NOMO-1 treated with dmso at 0.1 percent for 144 hours (cell line): Measurements from ENCODE around the gene DLGAP1.

ENCODE experiments used
- DNase-seq: peaks from one replicate; lab custom pipeline; 2025; ENCODE audit not compliant: unreplicated experiment; lab: John Stamatoyannopoulos, UW

DLGAP1 gene

DNA sequence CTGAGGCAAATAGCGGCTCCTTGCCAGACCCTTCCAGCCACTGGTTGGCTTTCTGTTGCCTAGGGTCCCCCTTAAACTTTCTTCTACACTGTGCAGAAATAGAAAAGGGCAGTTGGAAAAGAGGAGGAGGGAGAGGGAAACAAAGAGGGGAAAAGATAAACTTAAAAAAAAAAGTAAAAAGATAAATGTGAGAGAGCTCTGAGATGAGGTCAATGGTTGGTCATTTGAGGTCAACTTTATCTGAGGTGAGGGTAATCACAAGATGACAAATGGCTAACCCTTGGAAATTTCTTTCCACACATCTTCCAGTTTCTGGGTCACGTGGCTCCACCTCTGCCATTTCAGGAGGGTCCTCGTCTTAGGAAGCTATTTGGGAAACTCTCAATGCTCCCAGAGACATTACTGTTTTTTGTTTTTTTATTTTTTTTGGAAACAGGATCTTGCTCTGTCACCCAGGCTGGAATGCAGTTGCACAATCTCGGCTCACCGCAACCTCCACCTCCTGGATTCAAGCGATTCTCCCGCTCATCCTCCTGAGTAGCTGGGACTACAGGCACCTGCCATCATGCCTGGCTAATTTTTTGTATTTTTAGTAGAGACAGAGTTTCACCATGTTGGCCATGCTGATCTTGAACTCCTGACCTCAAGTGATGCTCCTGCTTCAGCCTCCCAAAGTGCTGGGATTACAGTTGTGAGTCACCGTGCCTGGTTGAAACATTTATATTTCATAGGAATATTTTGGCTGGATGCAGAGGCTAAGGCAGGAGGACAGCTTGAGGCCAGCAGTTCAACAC lies 805.3 kb downstream of the DLGAP1 start:
- DNase-seq, result no peak

DNA sequence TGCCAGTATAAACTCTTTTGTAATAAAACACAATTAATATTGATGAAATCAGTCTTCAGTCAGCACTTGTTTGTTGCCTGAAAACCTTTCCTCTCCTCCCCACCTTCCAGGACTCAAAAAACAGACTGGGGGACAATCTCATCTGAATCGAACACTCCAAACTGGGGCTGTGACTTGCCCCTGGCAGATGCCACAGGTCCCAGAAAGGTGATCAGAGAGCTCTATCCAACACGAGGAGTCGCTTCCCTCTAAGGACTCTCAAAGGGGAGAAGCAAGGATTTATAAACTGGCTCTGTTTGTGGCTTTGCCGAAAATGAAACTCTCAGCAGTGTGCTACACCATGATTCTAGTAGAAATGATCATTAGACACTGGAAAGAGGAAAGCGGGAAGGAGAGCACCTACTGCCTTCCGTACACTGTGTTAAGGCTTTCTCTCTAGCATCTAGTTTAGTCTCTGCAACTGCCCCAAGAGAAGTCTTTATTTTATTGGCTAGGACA lies 805.9 kb downstream of the DLGAP1 start:
- no peak for DNase-seq

DNA sequence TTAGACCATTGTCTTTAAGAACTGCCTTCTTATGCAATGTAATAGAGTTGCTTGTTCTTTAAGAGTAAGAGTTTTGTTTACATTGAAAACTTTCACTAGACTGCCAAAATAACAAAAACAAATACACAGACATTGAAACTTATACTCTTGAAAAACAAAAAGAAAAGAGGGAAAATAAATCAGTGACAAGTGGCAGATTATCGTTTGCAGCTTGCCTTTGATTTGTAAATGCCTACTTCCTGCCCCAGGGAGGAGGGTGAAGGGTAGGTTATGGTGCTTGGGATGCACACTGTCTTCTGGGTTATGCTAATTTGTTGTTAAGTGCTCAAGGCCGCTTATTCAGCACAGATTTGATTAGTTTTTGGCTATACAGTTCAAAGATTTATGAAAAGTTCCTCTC lies 806.5 kb downstream of the DLGAP1 start:
- DNase-seq, result no peak

DNA sequence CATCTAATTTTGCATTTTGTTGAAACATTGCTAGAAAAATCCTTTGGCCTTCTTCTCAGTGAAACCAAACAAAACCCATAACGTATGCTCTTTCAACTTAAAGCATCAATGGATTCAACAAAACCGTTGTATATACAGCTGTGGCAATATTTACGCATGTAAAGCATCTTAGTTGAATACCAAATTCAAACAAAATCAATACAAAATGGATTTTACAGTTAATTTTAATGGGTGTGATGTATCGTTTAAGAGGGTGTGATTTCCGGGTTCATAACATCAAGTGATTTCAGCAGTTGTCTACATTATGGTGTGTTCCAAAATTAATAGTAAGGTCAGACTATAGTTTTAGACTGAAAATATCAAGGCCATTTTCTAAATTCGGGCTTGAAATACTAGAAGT lies 806.9 kb downstream of the DLGAP1 start:
- DNase-seq, result no peak

DNA sequence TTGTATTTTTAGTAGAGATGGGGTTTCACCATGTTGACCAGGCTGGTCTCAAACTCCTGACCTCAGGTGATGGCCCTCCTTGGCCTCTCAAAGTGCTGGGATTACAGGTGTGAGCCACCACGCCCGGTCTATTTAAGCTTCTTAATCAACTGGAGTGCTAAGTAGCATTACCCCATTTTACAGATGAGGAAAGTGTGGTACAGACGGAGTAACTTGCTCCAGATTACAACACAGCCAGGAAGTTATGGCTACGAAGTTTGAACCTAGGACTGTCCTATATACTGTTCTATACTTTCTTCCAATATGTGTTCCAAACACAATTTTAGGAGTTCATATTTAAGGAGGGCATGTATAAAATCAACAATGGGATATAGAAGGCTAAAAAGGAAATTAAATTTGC lies 807.5 kb downstream of the DLGAP1 start:
- DNase-seq, result no peak

DNA sequence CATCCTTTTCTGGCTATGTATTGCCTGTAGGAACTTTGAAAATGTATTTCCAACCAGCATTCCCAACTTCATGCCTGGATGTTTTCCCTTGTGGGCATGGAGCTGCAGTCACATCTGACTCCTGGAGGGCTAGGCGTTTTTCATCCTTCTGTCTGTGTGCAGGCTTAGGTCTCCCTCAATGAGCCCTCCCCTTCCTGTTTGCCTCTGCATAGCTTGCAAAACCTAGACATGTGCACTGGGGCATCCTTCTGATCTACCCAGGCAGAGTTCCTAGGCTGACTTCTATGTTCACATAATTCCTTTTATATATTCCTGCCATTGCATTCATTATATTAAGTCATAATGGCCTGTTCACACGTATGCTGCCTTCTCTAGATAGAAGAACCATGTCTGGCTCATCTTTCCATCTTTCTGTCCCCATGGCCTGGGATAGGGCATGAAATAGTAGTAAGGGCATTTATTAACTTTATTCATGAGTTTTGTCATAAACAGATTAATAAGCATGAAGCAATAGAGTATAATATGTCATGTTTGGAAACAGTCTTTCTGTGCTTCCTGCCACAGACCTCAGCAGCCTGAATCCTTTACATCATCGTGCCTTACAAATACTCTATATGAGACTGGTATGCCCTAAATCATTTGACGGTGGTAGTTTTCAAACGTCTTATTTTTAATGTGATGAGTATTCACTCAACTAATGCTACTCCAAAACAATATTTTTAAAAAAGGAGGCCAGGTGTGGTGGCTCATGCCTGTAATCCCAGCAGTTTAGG lies 809.5 kb downstream of the DLGAP1 start:
- no peak for DNase-seq

DNA sequence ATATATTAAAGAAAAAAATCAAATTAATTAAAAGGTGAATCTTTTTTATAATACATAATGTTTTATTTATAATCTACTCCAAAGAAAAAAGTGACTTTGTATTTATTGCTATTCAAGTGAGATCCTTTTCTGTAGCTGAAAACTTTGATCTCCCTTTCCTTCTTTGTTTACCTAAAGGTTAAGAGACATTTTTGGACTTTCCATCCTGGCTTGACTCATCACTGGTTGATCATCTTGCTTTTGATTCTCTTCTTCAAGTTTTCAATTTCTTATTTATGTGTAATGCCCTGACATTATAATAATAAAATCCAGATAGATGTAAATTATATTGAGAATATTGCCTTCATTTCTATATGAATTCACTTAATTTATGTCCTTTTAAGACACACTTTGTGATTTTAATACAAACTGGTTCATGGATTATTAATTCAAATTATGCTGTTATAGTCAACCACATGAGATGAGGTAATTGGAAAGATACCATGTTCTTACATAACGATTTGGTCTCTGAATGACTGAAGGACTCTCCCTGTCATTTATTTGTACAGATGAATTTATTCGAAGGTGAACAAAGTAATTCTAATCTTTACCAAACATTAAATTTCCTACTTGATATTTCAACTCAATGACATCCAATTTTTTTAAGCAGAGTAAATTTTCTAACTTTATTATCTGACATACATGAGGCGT lies 820.7 kb downstream of the DLGAP1 start:
- DNase-seq, result no peak

DNA sequence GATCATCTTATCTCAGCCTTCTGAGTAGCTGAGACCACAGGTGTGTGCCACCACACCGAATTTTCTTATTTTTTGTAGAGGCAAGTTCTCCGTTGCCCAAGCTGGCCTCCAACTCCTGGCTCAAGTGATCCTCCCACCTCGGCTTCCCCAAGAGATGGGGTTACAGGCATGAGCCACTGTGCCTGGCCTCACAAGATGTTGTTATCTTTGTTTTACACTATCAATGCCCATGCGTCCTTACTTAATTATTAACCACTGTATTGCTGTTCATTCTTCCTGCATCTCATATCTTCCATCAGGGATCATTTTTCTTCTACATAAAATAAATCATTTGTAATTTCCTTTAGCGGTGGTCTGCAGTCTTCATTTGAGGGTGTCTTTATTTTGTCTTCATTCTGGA lies 823.2 kb downstream of the DLGAP1 start:
- DNase-seq, result no peak

DNA sequence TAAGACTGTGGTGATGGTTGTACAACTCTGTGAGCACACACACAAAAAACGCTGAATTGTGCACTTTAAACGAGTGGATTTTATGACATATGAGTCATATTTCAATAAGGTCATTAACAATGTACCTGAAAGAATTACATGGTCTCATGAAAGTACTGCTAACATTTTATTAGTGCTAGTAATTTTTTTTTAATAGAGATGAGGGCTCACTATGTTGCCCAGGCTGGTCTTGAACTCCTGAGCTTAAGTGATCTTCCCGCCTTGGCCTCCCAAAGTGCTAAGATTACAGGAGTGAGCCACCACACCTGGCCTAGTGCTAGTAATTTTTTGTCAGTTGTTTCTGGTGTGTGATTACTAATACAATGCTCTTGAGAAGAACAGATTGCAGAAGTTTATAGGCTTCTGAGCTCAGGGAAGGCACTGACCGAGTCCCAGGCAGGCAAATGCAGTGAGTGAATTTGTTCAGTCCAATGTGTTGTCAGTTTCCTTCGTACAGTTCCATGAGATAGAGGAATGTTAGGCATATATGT lies 828.1 kb downstream of the DLGAP1 start:
- DNase-seq, result no peak

DNA sequence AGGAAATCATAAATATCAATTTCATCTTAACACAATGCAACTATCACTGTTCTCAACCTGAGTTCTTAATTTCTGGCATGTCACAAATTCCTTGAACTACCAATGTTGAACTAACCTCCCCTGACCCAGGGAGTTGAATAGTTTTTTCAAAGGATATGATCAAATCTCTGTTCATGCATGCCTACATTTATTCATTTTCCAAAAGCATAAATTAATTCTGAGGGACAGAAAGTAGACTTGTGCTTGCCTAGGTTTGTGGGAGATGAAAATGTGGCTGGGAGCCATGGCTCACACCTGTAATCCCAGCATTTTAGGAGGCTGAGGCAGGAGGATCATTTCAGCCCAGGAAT lies 829.4 kb downstream of the DLGAP1 start:
- DNase-seq, result no peak

DNA sequence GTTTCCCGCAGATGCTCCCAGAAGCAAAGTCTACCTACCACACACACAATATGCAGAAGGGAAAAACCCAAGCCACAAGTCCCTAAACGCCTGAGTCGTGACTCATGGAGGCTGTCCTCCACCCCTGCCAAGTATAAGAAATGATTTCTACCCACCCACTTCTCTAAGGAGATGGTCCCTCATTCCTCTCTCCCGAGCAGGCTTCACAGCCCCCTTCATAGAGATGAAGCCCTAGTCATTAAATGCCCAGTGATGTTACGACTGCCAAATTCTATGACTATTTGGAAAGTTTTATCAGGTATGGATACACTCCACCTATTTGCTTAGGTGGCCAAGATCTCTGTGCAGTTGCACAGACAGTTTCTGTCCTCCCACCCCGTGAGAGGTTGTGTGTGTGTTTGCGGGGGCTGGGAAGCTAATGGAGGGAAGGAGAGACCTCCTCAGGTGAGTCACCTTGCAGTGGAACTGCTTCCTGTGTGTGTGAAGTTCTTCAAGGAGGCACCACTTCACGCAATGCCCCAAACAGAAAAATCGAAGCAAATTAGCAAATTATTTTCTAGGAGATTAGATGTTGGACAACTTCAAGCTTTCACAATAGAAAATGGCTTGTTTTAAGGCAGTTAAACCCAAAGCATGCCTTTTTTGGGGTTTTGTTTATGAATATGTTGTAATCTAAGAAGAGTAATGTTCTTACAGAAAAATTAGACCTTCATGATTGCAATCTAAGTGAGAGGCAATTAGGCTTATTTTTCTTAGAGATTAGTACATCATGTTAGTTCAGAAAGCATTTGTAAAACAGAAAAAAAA lies 830.0 kb downstream of the DLGAP1 start:
- DNase-seq, result no peak

DNA sequence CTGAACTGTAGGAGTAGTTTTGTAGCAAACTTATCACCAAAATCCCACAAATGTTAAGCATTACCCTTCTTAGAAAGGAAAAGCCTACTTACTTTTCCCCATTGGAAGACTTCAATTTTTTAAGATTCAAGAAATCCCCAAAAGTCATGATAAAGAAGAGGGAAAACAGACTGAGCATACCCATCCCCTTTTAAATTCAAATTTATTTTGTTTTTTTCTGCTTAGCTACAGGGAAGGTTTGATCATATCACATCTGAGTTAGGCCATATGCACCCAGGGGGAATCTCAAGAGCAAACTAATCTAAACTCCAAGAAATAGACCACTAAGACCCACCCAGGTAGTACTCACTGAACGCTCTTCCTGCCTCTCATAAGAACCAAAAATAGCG lies 830.6 kb downstream of the DLGAP1 start:
- DNase-seq, result no peak

DNA sequence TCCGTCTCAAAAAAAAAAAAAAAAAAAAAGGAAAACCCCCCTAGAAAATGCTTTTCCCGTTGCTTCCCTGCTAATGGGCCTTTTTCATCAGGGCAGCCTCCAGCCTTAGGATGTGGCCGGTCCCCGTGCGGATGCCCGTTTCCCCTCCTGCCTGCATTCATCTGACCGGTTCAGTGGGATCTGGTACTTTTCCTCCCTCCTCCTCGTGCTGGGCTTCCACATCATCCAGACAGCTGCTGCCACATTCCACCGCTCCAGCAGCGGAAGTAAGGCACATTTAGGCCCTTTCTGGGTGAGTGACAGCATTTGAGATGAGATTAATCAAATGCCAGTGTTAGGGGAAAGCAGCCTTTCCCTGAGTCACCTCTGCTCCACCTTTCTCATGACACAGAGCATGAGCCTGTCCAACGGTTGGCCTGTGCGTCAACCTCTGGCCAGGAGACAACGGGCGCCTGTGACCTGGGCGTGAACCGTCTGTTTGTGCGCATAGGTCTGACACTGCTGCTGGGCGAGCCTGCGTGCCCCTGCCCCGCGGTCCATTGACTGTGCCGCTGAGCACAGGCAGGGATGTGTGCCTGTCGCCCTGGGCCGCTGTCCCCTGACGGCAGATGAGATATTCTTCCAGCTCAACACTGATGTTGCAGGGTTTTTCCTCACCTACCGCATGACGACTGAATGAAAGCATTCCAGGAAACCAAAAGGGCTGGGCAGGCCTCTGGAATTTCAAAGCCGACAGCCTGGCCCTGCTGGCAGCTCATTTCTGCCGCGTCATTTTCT lies 831.1 kb downstream of the DLGAP1 start:
- DNase-seq, result no peak

DNA sequence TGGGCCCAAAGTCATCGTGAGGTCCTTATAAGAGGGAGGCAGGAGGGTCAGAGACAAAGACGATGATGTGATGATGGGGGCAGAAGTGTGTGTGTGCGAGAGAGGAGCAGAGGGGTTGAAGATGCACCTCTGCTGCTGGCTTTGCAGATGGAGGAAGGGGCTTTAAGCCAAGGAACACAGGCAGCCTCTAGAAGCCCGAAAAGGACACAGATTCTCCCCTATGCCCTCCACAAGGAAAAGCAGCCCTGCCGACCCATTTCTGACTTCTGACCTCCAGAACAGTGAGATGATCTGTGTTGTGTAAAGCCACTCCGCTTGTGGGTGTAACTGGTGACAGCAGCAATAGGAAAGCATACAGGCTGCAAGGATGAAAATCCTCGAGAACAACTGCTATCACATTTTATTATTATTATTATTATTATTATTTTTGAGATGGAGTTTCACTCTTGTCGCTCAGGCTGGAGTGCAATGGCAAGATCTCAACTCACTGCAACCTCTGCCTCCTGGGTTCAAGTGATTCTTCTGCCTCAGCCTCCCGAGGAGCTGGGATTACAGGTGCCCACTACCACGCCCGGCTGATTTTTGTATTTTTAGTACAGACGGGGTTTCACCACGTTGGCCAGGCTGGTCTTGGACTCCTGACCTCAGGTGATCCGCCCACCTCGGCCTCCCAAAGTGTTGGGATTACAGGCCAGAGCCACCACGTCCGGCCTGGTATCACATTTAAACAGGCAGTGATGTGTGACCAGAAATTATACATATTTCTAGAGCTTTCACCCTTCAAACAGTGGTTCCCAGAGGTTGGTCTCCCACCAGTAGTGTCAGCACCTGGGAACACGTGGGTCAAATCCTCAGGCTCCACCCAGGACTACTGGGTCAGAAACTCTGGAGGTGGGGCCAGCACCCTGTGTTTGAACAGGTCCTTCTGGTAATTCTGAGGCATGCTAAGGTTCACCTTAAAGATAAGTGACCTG lies 834.7 kb downstream of the DLGAP1 start:
- DNase-seq, result no peak

DNA sequence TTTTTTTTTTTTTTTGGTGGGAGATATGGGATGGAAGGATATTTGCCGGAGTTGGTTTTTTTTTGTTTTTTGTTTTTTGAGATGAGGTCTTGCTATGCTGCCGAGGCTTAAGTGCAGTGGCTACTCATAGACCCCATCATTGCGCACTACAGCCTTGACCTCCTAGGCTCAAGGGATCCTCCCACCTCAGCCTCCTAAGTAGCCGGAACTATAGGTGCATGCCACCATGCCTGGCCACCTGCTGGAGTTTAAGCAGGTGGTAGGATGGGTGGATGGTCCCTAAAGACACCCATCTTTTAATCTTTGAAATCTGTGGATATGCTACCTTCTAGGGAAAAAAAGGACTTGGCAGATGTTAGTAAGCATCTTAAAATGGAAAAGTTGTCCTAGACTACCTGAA lies 835.4 kb downstream of the DLGAP1 start:
- no peak for DNase-seq

DNA sequence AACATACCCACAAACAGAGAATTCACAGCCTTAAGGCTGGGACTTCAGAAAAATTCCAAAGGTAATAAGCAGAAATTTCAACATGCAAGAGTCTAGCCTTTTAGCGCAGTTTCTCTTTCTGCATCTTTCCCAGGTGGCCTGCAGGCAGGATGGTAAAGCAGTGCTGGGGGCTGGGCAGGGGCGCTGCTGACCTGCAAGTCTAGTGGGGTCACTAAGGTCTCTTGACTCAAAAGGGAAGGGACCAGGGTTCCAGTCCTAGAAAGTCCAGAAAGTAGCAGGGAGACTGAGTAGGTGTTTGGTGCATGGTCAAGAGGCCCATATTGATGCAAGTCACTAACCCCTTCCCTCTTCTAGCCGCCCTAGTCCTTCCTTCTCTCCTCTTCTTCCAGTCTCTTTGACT lies 835.9 kb downstream of the DLGAP1 start:
- DNase-seq, result no peak

DNA sequence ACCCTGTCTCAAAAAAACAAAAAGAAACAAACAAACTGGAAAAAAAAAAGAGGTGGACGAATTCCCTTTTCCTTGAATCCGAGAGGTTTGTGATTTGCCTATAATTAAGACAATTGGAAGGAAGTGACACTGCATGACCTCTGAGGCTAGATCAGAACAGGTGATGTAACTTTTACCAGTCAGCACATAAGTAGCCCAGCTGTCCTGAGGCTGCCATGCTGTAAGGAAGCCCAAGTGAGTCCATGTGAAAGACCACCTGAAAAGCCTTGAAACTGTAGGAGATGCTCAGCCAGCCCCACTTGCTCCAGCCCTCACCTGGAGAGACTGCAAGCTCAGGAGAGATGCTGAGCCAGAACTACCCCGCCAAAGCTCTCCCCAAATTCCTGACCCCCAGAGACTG lies 838.4 kb downstream of the DLGAP1 start:
- no peak for DNase-seq

DNA sequence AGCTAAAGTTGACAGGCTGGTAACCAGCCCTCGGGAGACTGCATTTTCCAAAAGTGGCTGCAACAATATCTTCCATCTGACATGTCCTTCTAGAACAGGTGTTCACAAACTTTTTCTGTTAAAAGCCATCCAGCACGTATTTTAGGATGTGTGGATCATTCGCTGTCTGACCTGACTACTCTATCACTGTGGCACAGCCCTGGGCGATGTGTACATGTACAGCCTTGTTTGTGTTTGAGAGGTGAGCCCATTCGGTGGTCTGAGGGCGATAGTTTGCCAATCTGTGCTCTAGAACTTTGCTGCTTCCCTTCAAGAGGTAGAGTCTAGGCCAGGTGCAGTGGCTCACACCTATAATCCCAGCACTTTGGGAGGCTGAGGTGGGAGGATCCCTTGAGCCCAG lies 839.0 kb downstream of the DLGAP1 start:
- no peak for DNase-seq
